GM23338 (cell line): Measurements from ENCODE around the gene KCNA2. TPM values are rescaled to one million over a fixed set of nuclear protein-coding genes. Genes with fewer than 3 reads are reported as not detected.

Source experiments
- ATAC-seq: fragments of 200-7000 bp; cut with Tn5 transposase; 3 replicates; pipeline ENCODE4 v1.9.1; 2020
- DNase-seq: peaks from one replicate; pipeline ENCODE4 v3.0.0-alpha.2; 2015; ENCODE audit warnings: low spot score
- H2AFZ ChIP-seq: fragments of 200-600 bp; sonication (generic); 2 replicates; pipeline ENCODE4 v1.8.0; 2016; ENCODE audit warnings: antibody characterized with exemption, mild to moderate bottlenecking, moderate library complexity
- H3F3A ChIP-seq: fragments of 200-600 bp; sonication (generic); replicated peaks from 2 replicates; pipeline ENCODE4 v1.8.0; 2017; ENCODE audit warnings: antibody characterized with exemption, mixed run types, low read depth
- H3K27ac ChIP-seq: fragments of 200-600 bp; sonication (generic); 2 replicates; pipeline ENCODE4 v1.6.1; 2016; ENCODE audit warnings: low read depth
- H3K27me3 ChIP-seq: fragments of 200-600 bp; sonication (generic); 2 replicates; pipeline ENCODE4 v1.8.0; 2016; ENCODE audit warnings: mild to moderate bottlenecking, mixed run types, moderate library complexity; ENCODE audit not compliant: insufficient read depth
- H3K36me3 ChIP-seq: fragments of 200-600 bp; sonication (generic); 2 replicates; pipeline ENCODE4 v1.8.0; 2016; ENCODE audit warnings: mild to moderate bottlenecking; ENCODE audit not compliant: insufficient read depth
- H3K4me1 ChIP-seq: fragments of 200-600 bp; sonication (generic); 2 replicates; pipeline ENCODE4 v1.8.0; 2016; ENCODE audit warnings: mild to moderate bottlenecking, moderate library complexity; ENCODE audit not compliant: insufficient read depth
- H3K4me2 ChIP-seq: fragments of 200-600 bp; sonication (generic); 2 replicates; pipeline ENCODE4 v1.7.1; 2017; ENCODE audit warnings: mixed run types
- H3K4me3 ChIP-seq: fragments of 200-600 bp; sonication (generic); 2 replicates; pipeline ENCODE4 v1.6.1; 2016; ENCODE audit warnings: mixed run types
- H3K79me2 ChIP-seq: fragments of 200-600 bp; sonication (generic); replicated peaks from 2 replicates; pipeline ENCODE4 v1.8.0; 2017; ENCODE audit warnings: mild to moderate bottlenecking; ENCODE audit not compliant: insufficient read depth
- H3K9me2 ChIP-seq: fragments of 200-600 bp; sonication (generic); 2 replicates; pipeline ENCODE4 v1.8.0; 2017; ENCODE audit not compliant: insufficient read depth
- H4K20me1 ChIP-seq: fragments of 200-600 bp; sonication (generic); replicated peaks from 2 replicates; pipeline ENCODE4 v1.8.0; 2017; ENCODE audit warnings: mild to moderate bottlenecking; ENCODE audit not compliant: insufficient read depth
- H3K27ac Mint-ChIP-seq: 2 replicates; pipeline ENCODE4 v1.8.0; 2020; ENCODE audit warnings: inconsistent platforms, mild to moderate bottlenecking, moderate library complexity, mixed read lengths
- H3K27me3 Mint-ChIP-seq: 3 replicates; pipeline ENCODE4 v1.8.0; 2022; ENCODE audit warnings: low read depth, mild to moderate bottlenecking, moderate library complexity, mixed read lengths, inconsistent platforms; ENCODE audit not compliant: insufficient read depth, poor library complexity
- H3K36me3 Mint-ChIP-seq: 3 replicates; pipeline ENCODE4 v1.8.0; 2021; ENCODE audit warnings: low read depth, mild to moderate bottlenecking, inconsistent platforms, moderate library complexity, mixed read lengths
- H3K4me1 Mint-ChIP-seq: 3 replicates; pipeline ENCODE4 v1.8.0; 2020; ENCODE audit warnings: mild to moderate bottlenecking, inconsistent platforms, mixed read lengths
- H3K4me3 Mint-ChIP-seq: 3 replicates; pipeline ENCODE4 v1.8.0; 2021; ENCODE audit warnings: moderate library complexity, mild to moderate bottlenecking, inconsistent platforms, mixed read lengths
- H3K9me3 Mint-ChIP-seq: 3 replicates; pipeline ENCODE4 v1.8.0; 2020; ENCODE audit warnings: moderate library complexity, mild to moderate bottlenecking, inconsistent platforms, mixed read lengths
- CREB1 ChIP-seq: fragments of 250-450 bp; sonication (Bioruptor Pico); IDR thresholded peaks from 2 replicates; pipeline ENCODE4 v1.5.0; 2020; ENCODE audit warnings: low read depth, mild to moderate bottlenecking, moderate library complexity
- EZH2 ChIP-seq: fragments of 200-600 bp; sonication (generic); IDR thresholded peaks from one replicate; pipeline ENCODE4 v1.8.0; 2017; ENCODE audit warnings: antibody characterized with exemption, mild to moderate bottlenecking, low read depth; ENCODE audit not compliant: unreplicated experiment
- EZH2phosphoT487 ChIP-seq: fragments of 200-600 bp; sonication (generic); IDR thresholded peaks from one replicate; pipeline ENCODE4 v1.8.1; 2018; ENCODE audit warnings: antibody characterized with exemption; ENCODE audit not compliant: unreplicated experiment
- JUNB ChIP-seq: IDR thresholded peaks from one replicate; pipeline ENCODE4 v1.6.1; 2016; ENCODE audit warnings: antibody characterized with exemption; ENCODE audit not compliant: unreplicated experiment
- NANOG ChIP-seq: IDR thresholded peaks from 2 replicates; pipeline ENCODE4 v1.6.1; 2016; ENCODE audit warnings: antibody characterized with exemption, borderline replicate concordance
- POLR2AphosphoS5 ChIP-seq: IDR thresholded peaks from 2 replicates; pipeline ENCODE4 v1.6.1; 2016; ENCODE audit warnings: antibody characterized with exemption, low read depth
- ZNF331 ChIP-seq: fragments of 250-450 bp; sonication (Bioruptor Pico); IDR thresholded peaks from 2 replicates; pipeline ENCODE4 v1.5.0; 2020; ENCODE audit warnings: low read depth, mild to moderate bottlenecking, moderate library complexity
- polyA plus RNA-seq: library from polyadenylated mRNA; unstranded; fragments of >200 nt; fragmentation: Nextera tagmentation; extraction: Ambion mirVana; gene quantifications from 2 replicates; pipeline ENCODE4 v1.2.1, GENCODE V29; 2016
- total RNA-seq: library from RNA; depleted of rRNA; stranded (reverse); fragments of >200 nt; shearing (Covaris generic); gene quantifications from 2 replicates; pipeline ENCODE4 v1.2.3, GENCODE V29; 2014
- TF ChIP-seq, protein P1 (sequence below), 2 experiments: fragments of 200-600 bp in 1 of 2; sonication (generic) in 1 of 2; conservative IDR thresholded peaks; 2 replicates each; pipeline versions ENCODE4 v1.5.1 to v1.6.1; 2016 to 2017; ENCODE audit warnings: antibody characterized with exemption in 2 of 2, low read depth in 2 of 2, mild to moderate bottlenecking in 2 of 2, moderate library complexity in 1 of 2
- TF ChIP-seq, protein P2 (sequence below): fragments of 250-450 bp; sonication (Bioruptor Pico); IDR thresholded peaks from 2 replicates; pipeline ENCODE4 v1.5.0; 2020; ENCODE audit warnings: mild to moderate bottlenecking, moderate library complexity

KCNA2 gene
- total and polyA plus RNA-seq, 2 experiments from 2014 or later: 0.11 to 1.5 TPM

DNA sequence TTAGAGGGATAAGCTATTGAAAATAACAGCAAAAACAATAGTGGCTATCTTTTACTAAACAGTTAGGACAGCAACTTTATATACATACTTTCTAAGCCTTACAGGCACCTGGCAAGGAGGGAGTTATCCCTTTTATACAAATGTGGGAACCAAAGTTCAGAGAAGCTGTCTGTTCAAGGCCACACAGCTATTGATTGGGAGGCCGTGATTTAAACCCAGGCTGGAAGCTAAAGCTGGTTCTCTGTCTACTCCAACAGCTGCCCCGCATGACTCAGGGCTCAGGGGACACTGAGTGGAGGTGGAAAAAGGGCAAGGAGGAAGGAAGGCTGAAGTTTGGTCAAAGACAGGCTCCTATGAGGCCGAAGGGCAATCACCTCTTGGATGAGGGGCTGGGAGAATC, 26.7 kb downstream of the KCNA2 start (continued):
- TF ChIP-seq, protein P1, sequence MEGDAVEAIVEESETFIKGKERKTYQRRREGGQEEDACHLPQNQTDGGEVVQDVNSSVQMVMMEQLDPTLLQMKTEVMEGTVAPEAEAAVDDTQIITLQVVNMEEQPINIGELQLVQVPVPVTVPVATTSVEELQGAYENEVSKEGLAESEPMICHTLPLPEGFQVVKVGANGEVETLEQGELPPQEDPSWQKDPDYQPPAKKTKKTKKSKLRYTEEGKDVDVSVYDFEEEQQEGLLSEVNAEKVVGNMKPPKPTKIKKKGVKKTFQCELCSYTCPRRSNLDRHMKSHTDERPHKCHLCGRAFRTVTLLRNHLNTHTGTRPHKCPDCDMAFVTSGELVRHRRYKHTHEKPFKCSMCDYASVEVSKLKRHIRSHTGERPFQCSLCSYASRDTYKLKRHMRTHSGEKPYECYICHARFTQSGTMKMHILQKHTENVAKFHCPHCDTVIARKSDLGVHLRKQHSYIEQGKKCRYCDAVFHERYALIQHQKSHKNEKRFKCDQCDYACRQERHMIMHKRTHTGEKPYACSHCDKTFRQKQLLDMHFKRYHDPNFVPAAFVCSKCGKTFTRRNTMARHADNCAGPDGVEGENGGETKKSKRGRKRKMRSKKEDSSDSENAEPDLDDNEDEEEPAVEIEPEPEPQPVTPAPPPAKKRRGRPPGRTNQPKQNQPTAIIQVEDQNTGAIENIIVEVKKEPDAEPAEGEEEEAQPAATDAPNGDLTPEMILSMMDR (conservative IDR thresholded peaks at IDR 0.05; ENCODE audit: low read depth in 2 of 2): no peak
- TF ChIP-seq JUNB (no peak), POLR2AphosphoS5 (no peak), EZH2 (no peak), CREB1 (CRISPR knock-in tag) (no peak), ZNF331 (CRISPR knock-in tag) (no peak)
- TF ChIP-seq, protein P2, sequence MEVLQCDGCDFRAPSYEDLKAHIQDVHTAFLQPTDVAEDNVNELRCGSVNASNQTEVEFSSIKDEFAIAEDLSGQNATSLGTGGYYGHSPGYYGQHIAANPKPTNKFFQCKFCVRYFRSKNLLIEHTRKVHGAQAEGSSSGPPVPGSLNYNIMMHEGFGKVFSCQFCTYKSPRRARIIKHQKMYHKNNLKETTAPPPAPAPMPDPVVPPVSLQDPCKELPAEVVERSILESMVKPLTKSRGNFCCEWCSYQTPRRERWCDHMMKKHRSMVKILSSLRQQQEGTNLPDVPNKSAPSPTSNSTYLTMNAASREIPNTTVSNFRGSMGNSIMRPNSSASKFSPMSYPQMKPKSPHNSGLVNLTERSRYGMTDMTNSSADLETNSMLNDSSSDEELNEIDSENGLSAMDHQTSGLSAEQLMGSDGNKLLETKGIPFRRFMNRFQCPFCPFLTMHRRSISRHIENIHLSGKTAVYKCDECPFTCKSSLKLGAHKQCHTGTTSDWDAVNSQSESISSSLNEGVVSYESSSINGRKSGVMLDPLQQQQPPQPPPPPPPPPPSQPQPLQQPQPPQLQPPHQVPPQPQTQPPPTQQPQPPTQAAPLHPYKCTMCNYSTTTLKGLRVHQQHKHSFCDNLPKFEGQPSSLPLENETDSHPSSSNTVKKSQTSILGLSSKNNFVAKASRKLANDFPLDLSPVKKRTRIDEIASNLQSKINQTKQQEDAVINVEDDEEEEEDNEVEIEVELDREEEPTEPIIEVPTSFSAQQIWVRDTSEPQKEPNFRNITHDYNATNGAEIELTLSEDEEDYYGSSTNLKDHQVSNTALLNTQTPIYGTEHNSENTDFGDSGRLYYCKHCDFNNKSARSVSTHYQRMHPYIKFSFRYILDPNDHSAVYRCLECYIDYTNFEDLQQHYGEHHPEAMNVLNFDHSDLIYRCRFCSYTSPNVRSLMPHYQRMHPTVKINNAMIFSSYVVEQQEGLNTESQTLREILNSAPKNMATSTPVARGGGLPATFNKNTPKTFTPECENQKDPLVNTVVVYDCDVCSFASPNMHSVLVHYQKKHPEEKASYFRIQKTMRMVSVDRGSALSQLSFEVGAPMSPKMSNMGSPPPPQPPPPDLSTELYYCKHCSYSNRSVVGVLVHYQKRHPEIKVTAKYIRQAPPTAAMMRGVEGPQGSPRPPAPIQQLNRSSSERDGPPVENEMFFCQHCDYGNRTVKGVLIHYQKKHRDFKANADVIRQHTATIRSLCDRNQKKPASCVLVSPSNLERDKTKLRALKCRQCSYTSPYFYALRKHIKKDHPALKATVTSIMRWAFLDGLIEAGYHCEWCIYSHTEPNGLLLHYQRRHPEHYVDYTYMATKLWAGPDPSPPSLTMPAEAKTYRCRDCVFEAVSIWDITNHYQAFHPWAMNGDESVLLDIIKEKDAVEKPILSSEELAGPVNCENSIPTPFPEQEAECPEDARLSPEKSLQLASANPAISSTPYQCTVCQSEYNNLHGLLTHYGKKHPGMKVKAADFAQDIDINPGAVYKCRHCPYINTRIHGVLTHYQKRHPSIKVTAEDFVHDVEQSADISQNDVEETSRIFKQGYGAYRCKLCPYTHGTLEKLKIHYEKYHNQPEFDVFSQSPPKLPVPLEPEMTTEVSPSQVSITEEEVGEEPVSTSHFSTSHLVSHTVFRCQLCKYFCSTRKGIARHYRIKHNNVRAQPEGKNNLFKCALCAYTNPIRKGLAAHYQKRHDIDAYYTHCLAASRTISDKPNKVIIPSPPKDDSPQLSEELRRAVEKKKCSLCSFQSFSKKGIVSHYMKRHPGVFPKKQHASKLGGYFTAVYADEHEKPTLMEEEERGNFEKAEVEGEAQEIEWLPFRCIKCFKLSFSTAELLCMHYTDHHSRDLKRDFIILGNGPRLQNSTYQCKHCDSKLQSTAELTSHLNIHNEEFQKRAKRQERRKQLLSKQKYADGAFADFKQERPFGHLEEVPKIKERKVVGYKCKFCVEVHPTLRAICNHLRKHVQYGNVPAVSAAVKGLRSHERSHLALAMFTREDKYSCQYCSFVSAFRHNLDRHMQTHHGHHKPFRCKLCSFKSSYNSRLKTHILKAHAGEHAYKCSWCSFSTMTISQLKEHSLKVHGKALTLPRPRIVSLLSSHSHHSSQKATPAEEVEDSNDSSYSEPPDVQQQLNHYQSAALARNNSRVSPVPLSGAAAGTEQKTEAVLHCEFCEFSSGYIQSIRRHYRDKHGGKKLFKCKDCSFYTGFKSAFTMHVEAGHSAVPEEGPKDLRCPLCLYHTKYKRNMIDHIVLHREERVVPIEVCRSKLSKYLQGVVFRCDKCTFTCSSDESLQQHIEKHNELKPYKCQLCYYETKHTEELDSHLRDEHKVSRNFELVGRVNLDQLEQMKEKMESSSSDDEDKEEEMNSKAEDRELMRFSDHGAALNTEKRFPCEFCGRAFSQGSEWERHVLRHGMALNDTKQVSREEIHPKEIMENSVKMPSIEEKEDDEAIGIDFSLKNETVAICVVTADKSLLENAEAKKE: no peak

DNA sequence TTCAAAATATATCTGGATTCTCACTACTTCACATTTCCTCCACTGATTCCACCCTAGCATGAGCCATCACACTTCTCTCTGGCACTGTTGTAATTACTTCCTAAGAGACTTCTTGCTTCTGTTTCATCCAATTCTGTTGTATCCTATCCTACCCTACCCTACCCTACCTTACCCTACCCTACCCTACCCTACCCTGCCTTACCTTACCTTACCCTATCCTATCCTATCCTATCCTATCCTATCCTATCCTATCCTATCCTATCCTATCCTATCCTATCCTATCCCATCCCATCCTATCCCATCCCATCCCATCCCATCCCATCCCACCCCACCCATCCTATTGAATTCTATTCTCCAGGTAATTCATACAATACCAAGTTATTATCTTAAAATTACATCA, 29.7 kb downstream of the KCNA2 start:
- H3K79me2 ChIP-seq: no peaks in the 10 kb centered on the region
- no peak overlapping the region for H3K4me3 ChIP-seq
- TF ChIP-seq NANOG (no peak), POLR2AphosphoS5 (peak; percentile 58), EZH2phosphoT487 (no peak)
- H3K4me1 Mint-ChIP-seq: peaks cover 3% of the 10 kb centered on the region; the same call in 1 of the 3 replicates
- peaks cover 97% of the 10 kb centered on the region for H3K27me3 ChIP-seq
- no peak overlapping the region for H3K4me2 ChIP-seq
- peaks cover 6% of the 10 kb centered on the region; the same call in 2 of the 3 replicates for H3K9me3 Mint-ChIP-seq
- H3F3A ChIP-seq: no peaks in the 10 kb centered on the region
- no peaks in the 10 kb centered on the region for H3K4me1 ChIP-seq
- ATAC-seq (no peak), DNase-seq (no peak)
- peaks cover 41% of the 10 kb centered on the region for H3K27me3 Mint-ChIP-seq
- H3K27ac ChIP-seq: no peak overlapping the region
- H3K27ac Mint-ChIP-seq: no peak overlapping the region
- peaks cover 6% of the 10 kb centered on the region; the same call in 1 of the 2 replicates for H3K9me2 ChIP-seq
- H3K36me3 ChIP-seq: peaks cover 3% of the 10 kb centered on the region; the same call in 1 of the 2 replicates
- no peak overlapping the region for H3K4me3 Mint-ChIP-seq
- no peak overlapping the region for H2AFZ ChIP-seq
- H4K20me1 ChIP-seq: no peaks in the 10 kb centered on the region; the same call in 1 of the 2 replicates
- no peaks in the 10 kb centered on the region for H3K36me3 Mint-ChIP-seq
